Cardiac fibroblast (primary cell): Measurements from ENCODE around the gene DENND2D.

Source experiments
- DNase-seq, 2 donors: peaks; one replicate each; pipeline versions ENCODE4 v3.0.0 to v3.0.0-alpha.2; 2010; ENCODE audit warnings: low read depth in 2 of 2
- H3K4me3 ChIP-seq, 2 donors: replicated peaks in 1 of 2; 1 replicate in 1 of 2; 2 replicates in 1 of 2; pipeline ENCODE4 v1.5.1; 2011; ENCODE audit warnings: low read depth in 2 of 2, low read length in 2 of 2, mild to moderate bottlenecking in 2 of 2, moderate library complexity in 1 of 2
- TF ChIP-seq, protein P1 (sequence below): IDR thresholded peaks from one replicate; pipeline ENCODE4 v1.5.1; 2011; ENCODE audit warnings: low read depth, mild to moderate bottlenecking, low read length, inconsistent platforms

DENND2D gene

DNA sequence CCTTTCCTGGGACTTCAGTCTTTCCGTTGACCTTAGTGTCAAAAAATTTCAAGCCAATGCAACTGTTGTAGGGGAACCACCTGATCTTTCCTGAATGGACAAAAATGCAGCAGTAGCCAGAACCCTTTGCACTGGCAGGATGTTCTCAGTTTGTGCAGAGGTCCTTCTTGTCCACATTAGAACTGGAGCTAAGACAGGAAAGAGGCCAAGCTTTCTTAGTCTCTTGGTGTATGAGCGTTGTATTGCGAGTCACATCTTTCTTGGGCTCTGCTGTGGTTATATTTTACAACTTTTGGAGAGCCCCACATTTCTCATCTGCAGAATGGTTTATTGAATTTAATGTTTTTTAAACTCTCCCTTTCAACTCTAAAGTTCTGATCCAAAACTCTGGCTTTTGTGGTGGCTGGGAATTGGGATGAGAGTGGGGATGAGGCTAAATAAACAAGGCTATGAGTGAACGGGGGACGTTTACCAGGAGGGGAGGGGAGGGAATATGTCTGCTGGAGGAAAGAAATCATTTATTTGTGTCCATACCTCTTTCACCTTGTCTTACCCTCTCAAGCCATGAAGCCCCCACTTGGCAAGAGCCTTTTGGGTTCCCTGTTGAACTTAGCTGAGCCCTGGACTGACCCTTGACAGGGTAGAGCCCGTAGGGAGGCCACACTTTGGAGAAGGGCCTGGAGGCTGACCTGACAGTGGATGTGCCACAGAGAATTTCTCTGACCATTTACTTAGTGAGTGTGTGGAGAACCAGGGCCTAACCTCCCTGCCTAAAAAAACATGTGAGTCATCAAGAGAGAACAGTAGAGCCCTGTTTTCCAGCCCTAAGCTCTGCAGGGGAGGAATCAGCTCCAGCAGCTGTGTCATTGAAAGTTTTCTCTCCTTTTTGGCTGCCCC, 27.7 kb upstream of the DENND2D start:
- TF ChIP-seq, protein P1, sequence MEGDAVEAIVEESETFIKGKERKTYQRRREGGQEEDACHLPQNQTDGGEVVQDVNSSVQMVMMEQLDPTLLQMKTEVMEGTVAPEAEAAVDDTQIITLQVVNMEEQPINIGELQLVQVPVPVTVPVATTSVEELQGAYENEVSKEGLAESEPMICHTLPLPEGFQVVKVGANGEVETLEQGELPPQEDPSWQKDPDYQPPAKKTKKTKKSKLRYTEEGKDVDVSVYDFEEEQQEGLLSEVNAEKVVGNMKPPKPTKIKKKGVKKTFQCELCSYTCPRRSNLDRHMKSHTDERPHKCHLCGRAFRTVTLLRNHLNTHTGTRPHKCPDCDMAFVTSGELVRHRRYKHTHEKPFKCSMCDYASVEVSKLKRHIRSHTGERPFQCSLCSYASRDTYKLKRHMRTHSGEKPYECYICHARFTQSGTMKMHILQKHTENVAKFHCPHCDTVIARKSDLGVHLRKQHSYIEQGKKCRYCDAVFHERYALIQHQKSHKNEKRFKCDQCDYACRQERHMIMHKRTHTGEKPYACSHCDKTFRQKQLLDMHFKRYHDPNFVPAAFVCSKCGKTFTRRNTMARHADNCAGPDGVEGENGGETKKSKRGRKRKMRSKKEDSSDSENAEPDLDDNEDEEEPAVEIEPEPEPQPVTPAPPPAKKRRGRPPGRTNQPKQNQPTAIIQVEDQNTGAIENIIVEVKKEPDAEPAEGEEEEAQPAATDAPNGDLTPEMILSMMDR, result no peak
- DNase-seq, result peak; percentile 90 to 91
- no peak overlapping the region for H3K4me3 ChIP-seq

DNA sequence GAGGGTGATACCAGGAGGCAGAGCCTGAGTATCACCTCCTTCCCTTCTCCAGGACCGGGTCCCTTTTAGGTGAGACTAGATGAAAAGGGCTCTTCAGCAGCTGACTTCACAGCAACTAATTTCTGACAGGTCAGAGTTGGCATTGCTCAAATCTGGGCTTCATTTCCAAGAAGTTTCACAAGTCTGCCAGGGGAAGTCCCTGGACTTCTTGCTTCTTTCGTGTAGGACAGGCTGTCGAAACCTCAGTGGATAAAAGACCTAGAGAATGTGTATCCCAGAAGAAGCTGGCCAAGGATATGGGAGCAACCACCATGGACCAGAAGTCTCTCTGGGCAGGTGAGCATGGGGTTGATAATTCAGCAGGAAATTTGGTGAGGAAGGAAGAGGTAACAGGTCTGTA, 27.0 kb upstream of the DENND2D start, which contains the start of gene CHI3L2:
CHI3L2 (plus strand) TSS at position 280 of the 400 bp plus-strand sequence; CDS start at position 297, 17 bp downstream.
- DNase-seq, result peak; percentile 56 to 81
- H3K4me3 ChIP-seq, result no peak within 1 kb of the TSS
- TF ChIP-seq, protein P1, result no peak

DNA sequence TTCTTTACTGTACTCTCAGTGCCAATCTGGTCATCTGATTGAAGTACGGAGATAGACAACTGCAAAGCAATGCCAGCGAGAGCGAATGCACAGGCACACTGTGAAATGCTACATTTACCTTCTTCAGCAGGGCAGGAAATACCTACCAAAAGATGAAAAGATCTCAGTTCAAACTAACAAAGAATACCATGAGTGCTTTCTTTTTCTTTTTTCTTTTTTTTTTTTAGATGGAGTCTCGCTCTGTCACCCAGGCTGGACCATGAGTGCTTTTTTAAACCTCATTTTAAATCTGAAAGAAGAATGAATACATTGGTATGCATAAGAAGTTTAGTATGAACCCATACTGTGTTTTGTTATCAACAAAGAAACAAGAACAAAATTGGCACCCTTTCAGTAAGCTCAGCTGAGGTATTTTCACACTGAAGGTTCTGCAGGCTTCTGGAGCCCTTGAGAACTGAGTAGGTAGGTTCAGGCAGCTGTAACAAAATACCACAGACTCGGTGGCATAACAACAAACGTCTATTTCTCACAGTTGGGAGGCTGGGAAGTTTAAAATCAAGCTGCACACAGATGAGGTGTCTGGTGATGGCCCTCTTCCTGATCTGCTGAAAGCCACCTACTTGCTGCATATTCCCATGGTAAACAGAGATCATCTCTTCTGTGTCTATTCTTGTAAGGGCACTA, 25.4 kb upstream of the DENND2D start:
- no peak overlapping the region for H3K4me3 ChIP-seq
- DNase-seq, result peak in 1 of 2 donors; percentile 36
- TF ChIP-seq, protein P1, result no peak

DNA sequence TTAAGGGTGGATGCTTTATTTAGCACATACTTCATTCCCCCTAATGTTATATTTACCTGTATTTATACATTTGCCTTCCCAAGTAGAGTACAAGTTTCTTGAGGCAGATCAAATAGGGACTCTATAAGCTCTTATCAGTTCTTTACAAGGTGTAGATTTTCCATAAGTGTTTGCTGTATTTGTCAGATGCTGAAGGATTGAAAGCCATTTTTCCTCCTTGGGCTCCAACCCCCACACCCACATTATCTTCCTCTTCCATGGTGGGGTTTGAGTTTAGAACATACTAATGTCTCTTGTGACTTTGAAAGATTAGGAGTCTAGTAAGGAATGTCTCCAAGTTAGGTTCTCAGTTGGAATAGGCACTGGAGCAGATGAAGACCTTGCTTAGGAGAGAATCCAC, 24.6 kb upstream of the DENND2D start:
- no peak overlapping the region for H3K4me3 ChIP-seq
- TF ChIP-seq, protein P1, result no peak
- DNase-seq, result no peak

DNA sequence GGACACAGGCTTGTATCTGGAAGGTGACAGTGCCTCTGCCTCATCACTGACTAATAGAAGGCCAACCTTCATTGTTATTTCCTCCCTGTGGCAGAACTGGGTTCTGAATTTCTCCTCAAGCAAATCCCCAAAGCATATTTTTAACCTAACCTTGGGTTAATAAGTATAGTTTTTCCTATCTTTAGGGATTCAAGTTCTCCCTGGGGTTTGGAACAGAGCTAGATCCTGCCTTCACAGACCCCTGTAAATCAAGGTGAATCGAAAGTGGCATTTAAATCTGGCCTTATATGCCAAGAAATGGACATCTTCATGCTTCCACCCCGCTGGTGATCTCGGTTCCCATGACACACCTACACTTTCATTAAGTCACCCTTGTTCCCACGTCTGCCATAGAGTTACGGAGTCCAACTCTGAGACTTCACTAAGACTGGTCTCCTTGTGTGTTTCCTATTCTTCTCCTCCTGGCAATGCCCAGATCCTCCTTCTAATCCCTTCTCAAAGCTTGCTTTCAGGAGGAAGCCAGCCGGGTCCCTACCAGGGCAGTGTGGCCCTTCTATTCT, 22.8 kb upstream of the DENND2D start:
- no peak for DNase-seq
- TF ChIP-seq, protein P1, result no peak
- no peak overlapping the region for H3K4me3 ChIP-seq

DNA sequence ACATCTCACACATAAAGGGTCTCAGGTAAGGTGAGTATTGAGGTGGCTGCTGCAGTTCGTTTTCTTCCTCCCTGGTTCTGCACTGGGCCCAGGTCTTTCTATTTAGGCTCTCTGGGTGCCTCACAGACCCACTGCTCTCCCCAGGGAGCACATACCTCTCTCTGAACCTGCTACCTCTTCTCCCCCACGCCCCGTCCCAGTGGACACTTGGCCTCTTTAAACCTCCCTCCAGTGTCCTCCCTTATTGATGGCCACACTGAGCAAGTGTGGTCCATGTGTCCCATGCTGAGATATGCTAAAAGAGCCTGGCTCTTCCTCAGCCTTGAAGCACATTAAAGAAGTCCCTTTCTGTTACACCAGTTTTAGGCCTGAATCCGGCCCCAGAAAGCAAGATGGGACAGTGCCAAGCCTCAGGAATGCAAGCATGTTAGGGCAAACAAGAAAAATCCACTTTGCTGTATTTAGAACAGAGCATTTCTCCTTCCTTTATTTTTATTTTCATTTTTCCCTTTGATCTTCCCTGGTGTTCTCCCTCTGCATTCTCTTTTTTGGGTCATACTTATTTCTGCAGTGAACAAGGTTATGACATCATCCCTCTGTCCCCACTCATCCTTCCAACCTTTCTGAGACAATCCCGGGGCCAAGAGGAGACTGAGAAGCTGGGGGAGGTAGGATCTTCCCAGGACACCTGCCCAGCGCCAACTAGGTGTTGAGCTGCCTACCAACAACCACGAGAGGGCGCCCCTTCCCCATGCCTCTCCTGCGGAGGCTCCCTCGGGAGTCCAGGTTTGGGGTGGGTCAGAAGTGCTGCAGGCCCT, 22.1 kb upstream of the DENND2D start:
- TF ChIP-seq, protein P1, result peak; percentile 99
- DNase-seq, result peak; percentile 64 to 72
- H3K4me3 ChIP-seq, result no peak overlapping the region
